ENCODE results near the gene IL2RG. TPM values are rescaled to one million over a fixed set of nuclear protein-coding genes. Genes with fewer than 3 reads are reported as not detected.

The IL2RG gene
- total and polyA plus RNA-seq, 2 donors (not counting 1 experiment from before 2014, with no cell fraction given) = 297 to 419 TPM

Small RNA genes lying within 50 kb of the gene (small RNA-seq; reads per million reads assigned to genes)
- not detected for gene CXorf65 (ENCODE audit: insufficient read length, low read depth, low replicate concordance)

Other genes starting within 250 kb of the IL2RG start
- not detected in 2 replicates for gene TEX11, start 202.9 kb downstream of the IL2RG start, total RNA-seq
- gene TEX11, start 202.9 kb downstream of the IL2RG start, polyA plus RNA-seq = not detected in 2 replicates
- gene SLC7A3, start 180.5 kb downstream of the IL2RG start, total RNA-seq = 0.20 and 0.27 TPM in 2 replicates
- gene SLC7A3, start 180.5 kb downstream of the IL2RG start, polyA plus RNA-seq = not detected in 2 replicates
- 32.6 and 42.9 TPM in 2 replicates for gene SNX12, start 43.2 kb downstream of the IL2RG start, total RNA-seq
- 10.5 and 11.5 TPM in 2 replicates for gene SNX12, start 43.2 kb downstream of the IL2RG start, polyA plus RNA-seq
- 41.4 and 48.7 TPM in 2 replicates for gene FOXO4, start 15.7 kb downstream of the IL2RG start, total RNA-seq
- 6.8 and 13.4 TPM in 2 replicates for gene FOXO4, start 15.7 kb downstream of the IL2RG start, polyA plus RNA-seq
- 25.6 and 30.2 TPM in 2 replicates for gene CXorf65, start 4.8 kb downstream of the IL2RG start, total RNA-seq
- 24.8 and 49.6 TPM in 2 replicates for gene CXorf65, start 4.8 kb downstream of the IL2RG start, polyA plus RNA-seq
- gene MED12, start 7.0 kb upstream of the IL2RG start, total RNA-seq = 118 and 123 TPM in 2 replicates
- gene MED12, start 7.0 kb upstream of the IL2RG start, polyA plus RNA-seq = 21.8 and 34.1 TPM in 2 replicates
- gene NLGN3, start 33.3 kb upstream of the IL2RG start, total RNA-seq = 1.0 and 1.3 TPM in 2 replicates
- 0.81 and 1.1 TPM in 2 replicates for gene NLGN3, start 33.3 kb upstream of the IL2RG start, polyA plus RNA-seq
- gene GJB1, start 111.6 kb upstream of the IL2RG start, total RNA-seq = not detected in 2 replicates
- gene GJB1, start 111.6 kb upstream of the IL2RG start, polyA plus RNA-seq = not detected in 2 replicates
- 40.0 and 40.6 TPM in 2 replicates for gene ZMYM3, start 142.6 kb upstream of the IL2RG start, total RNA-seq
- gene ZMYM3, start 142.6 kb upstream of the IL2RG start, polyA plus RNA-seq = 19.1 and 21.8 TPM in 2 replicates
- 286 TPM in 2 replicates for gene NONO, start 172.1 kb upstream of the IL2RG start, total RNA-seq
- gene NONO, start 172.1 kb upstream of the IL2RG start, polyA plus RNA-seq = 112 and 181 TPM in 2 replicates
- gene ITGB1BP2, start 190.2 kb upstream of the IL2RG start, total RNA-seq = 3.7 and 4.3 TPM in 2 replicates
- gene ITGB1BP2, start 190.2 kb upstream of the IL2RG start, polyA plus RNA-seq = 1.9 and 2.2 TPM in 2 replicates

Data from B cell (primary cell).